Pancreas (tissue), 10 donors: ENCODE measurements around the gene PODXL2. TPM values are rescaled to one million over a fixed set of nuclear protein-coding genes. Genes with fewer than 3 reads are reported as not detected.

Experiments used
- ATAC-seq, 4 donors: fragments of 200-7000 bp; cut with Tn5 transposase; one replicate each; pipeline versions ENCODE4 v1.8.0 to v1.9.1; 2020; ENCODE audit warnings: mild to moderate bottlenecking in 4 of 4, moderate library complexity in 4 of 4
- DNase-seq, 6 donors: peaks; one replicate each; pipeline ENCODE4 v3.0.0-alpha.2; 2020
- FAIRE-seq: peaks from 2 replicates; lab custom pipeline; 2012; peaks lifted over from hg19 to GRCh38; lab: Jason Lieb, UNC
- H3K27ac ChIP-seq, 4 donors: fragments of 200-600 bp; sonication (generic); 1 replicate in 3 of 4; 2 replicates in 1 of 4; pipeline versions ENCODE4 v1.5.0 to v1.8.0; 2020
- H3K27me3 ChIP-seq, 4 donors: fragments of 200-600 bp; one replicate each; pipeline ENCODE4 v1.8.0; 2021
- H3K36me3 ChIP-seq, 3 donors: fragments of 200-600 bp; sonication (generic) in 1 of 3; one replicate each; pipeline versions ENCODE4 v1.5.0 to v1.8.0; 2020 to 2021
- H3K4me1 ChIP-seq, 3 donors: fragments of 200-600 bp; one replicate each; pipeline ENCODE4 v1.8.0; 2021
- H3K4me3 ChIP-seq, 4 donors: fragments of 200-600 bp; sonication (generic) in 2 of 4; one replicate each; pipeline versions ENCODE4 v1.5.0 to v1.8.0; 2020 to 2021
- H3K9me3 ChIP-seq, 4 donors: fragments of 200-600 bp; one replicate each; pipeline ENCODE4 v1.8.0; 2021
- CTCF ChIP-seq, 4 donors: fragments of 200-600 bp; sonication (generic) in 3 of 4; IDR thresholded peaks; one replicate each; pipeline versions ENCODE4 v1.5.0 to v1.8.0; 2021; ENCODE audit warnings: antibody characterized with exemption in 4 of 4
- WGBS, 2 donors: extraction: QIAGEN DNeasy Blood & Tissue Kit; methylation state at CpG; one replicate each; pipeline ENCODE4 v1.1.7; 2013; 5-methylcytosine and 5-hydroxymethylcytosine counted together
- intact Hi-C, 3 donors: fragments of 100-400 bp; cut with DNase I; formaldehyde crosslinking; loops; one replicate each; pipeline versions ENCODE4 v1.11.1 to v1.14.2; 2022
- polyA plus RNA-seq, 2 donors: library from polyadenylated mRNA; stranded (reverse); fragments of 200-250 nt; gene quantifications; one replicate each; pipeline ENCODE4 v1.2.3, GENCODE V29; 2013
- total RNA-seq, 6 donors: library from RNA; stranded (reverse); fragmentation: NEBNext Ultra II Directional in 4 of 6; extraction: Animal tissue kit (Norgen Biotek cat#: 25700) in 4 of 6; gene quantifications; one replicate each; pipeline versions ENCODE4 v1.2.1 to v1.2.4, GENCODE V29; 2021 to 2023
- donor health status: healthy with polysubstance abuse.
- donor health status: DM: no; HTN: no; CAD: no; lungs with moderate emphysema.
- donor health status: DM: no; HTN: no; CAD: no.
- donor health status: control.
- donor health status: control.
- donor health status: Bipolar disorder and iron deficiency.
- donor health status: DM: yes; HTN: yes; CAD: no.
- donor health status: DM: no; HTN: no; CAD: no.
- donor health status: DM: no; HTN: no; CAD: no.
- donor health status: DM: yes; HTN: yes; CAD: no.

PODXL2 gene
- total and polyA plus RNA-seq, 8 donors: 2.5 to 18.1 (median 5.7) TPM

GRCh38 chr3:127672429-127673190 is 43.6 kb downstream of the PODXL2 start, which contains the start of gene ABTB1:
Gene ABTB1 (plus strand): TSS chr3:127672952. CDS start chr3:127673026, 74 bp downstream.
- FAIRE-seq: no peak
- Histone ChIP-seq H3K27ac (peak within 1 kb of the TSS; percentile 60 to 89 (median 68)), H3K4me1 (peaks cover 0 to 6% (median 4%) of the 10 kb centered on the region in 3 donors), H3K9me3 (no peaks in the 10 kb centered on the region), H3K4me3 (peak within 1 kb of the TSS; percentile 75 to 93 (median 86)), H3K36me3 (no peaks in the 10 kb centered on the region), H3K27me3 (no peaks in the 10 kb centered on the region)
- peak; percentile 84 to 95 (median 88) for DNase-seq
- no peak for TF ChIP-seq CTCF (IDR thresholded peaks at IDR 0.05)
- intact Hi-C loops: no loop called here
- 0 to 1% methylated on average over 68 to 102 of the region's 102 CpGs for WGBS, 2 donors
- peak; percentile 91 to 94 (median 92) for ATAC-seq

GRCh38 chr3:127673191-127674100 is 44.5 kb downstream of the PODXL2 start:
- no peak for FAIRE-seq
- 12 to 20% methylated on average over 41 to 51 of the region's 51 CpGs for WGBS, 2 donors
- H3K9me3 ChIP-seq: no peaks in the 10 kb centered on the region
- H3K27me3 ChIP-seq: no peaks in the 10 kb centered on the region
- no peak for TF ChIP-seq CTCF (IDR thresholded peaks at IDR 0.05)
- H3K36me3 ChIP-seq: no peaks in the 10 kb centered on the region
- intact Hi-C loops: no loop called here
- DNase-seq: peak in 4 of 6 donors; percentile 46 to 73 (median 58)
- H3K4me1 ChIP-seq: peaks cover 0 to 6% (median 4%) of the 10 kb centered on the region in 3 donors
- peak; percentile 53 to 57 (median 55) for ATAC-seq
- H3K4me3 ChIP-seq: peak overlapping the region; percentile 75 to 93 (median 86)
- peak overlapping the region in 3 of 4 donors; percentile 6 to 60 (median 31) for H3K27ac ChIP-seq

GRCh38 chr3:127674101-127674721 is 45.2 kb downstream of the PODXL2 start:
- H3K36me3 ChIP-seq: no peaks in the 10 kb centered on the region
- H3K4me1 ChIP-seq: peaks cover 0 to 6% (median 4%) of the 10 kb centered on the region in 3 donors
- peak overlapping the region in 2 of 4 donors; percentile 80 to 93 for H3K4me3 ChIP-seq
- no peak overlapping the region for H3K27ac ChIP-seq
- no peaks in the 10 kb centered on the region for H3K27me3 ChIP-seq
- FAIRE-seq (no peak), DNase-seq (peak in 1 of 6 donors; percentile 44), ATAC-seq (no peak)
- intact Hi-C loops: no loop called here
- WGBS, 2 donors: 83 to 89% methylated on average over 17 of the region's 17 CpGs
- TF ChIP-seq CTCF (IDR thresholded peaks at IDR 0.05): no peak
- H3K9me3 ChIP-seq: no peaks in the 10 kb centered on the region

- H3K4me3 ChIP-seq: no peak overlapping the region
- FAIRE-seq: no peak
- H3K36me3 ChIP-seq: no peaks in the 10 kb centered on the region
- no peaks in the 10 kb centered on the region for H3K27me3 ChIP-seq
- no peak for TF ChIP-seq CTCF (IDR thresholded peaks at IDR 0.05)
- 89 to 94% methylated on average over 8 of the region's 8 CpGs for WGBS, 2 donors
- intact Hi-C loops: no loop called here
- ATAC-seq: no peak
- peaks cover 0 to 6% (median 4%) of the 10 kb centered on the region in 3 donors for H3K4me1 ChIP-seq
- DNase-seq: peak in 1 of 6 donors; percentile 32
- no peaks in the 10 kb centered on the region for H3K9me3 ChIP-seq
- H3K27ac ChIP-seq: no peak overlapping the region
These were observed 45.8 kb downstream of the PODXL2 start for GRCh38 chr3:127674790-127675189.
